Endothelial cell of umbilical vein (primary cell): ENCODE measurements around the gene ZG16B. TPM values are rescaled to one million over a fixed set of nuclear protein-coding genes. Genes with fewer than 3 reads are reported as not detected.

Experiments used
- BruUV-seq: library from RNA; stranded (reverse); fragments of 400-500 nt; replicated peaks from 2 replicates; lab custom pipeline; 2021; lab: Mats Ljungman, UMichigan
- CTCF ChIA-PET: fragments of 300-600, 350-600 bp; sonication (Branson Sonifier 250); formaldehyde crosslinking; loops from one replicate; lab custom pipeline; 2021; ENCODE audit warnings: antibody characterized with exemption, inconsistent platforms; lab: Charles Lee
- POLR2A ChIA-PET: fragments of 300-600, 350-600 bp; sonication (Branson Sonifier 250); formaldehyde crosslinking; loops from one replicate; lab custom pipeline; 2021; ENCODE audit warnings: antibody characterized with exemption, inconsistent platforms; lab: Charles Lee
- DNase-seq: peaks from one replicate; pipeline ENCODE4 v3.0.0-alpha.2; 2011; ENCODE audit warnings: low read depth, low spot score
- FAIRE-seq: peaks from 2 replicates; lab custom pipeline; 2011; peaks lifted over from hg19 to GRCh38; lab: Jason Lieb, UNC
- H2AFZ ChIP-seq: 2 replicates; pipeline ENCODE4 v1.6.0; 2012; ENCODE audit warnings: low read depth, low read length, control low read depth, inconsistent platforms
- H3K27ac ChIP-seq: 2 replicates; pipeline ENCODE4 v1.5.1; 2011; ENCODE audit warnings: low read depth, mild to moderate bottlenecking, control low read depth, low read length, moderate library complexity; ENCODE audit not compliant: insufficient read depth
- H3K27me3 ChIP-seq, 2 experiments: 2 replicates each; pipeline versions ENCODE4 v1.6.0 to v1.6.1; 2011; ENCODE audit warnings: low read length in 2 of 2, mixed read lengths in 1 of 2; ENCODE audit not compliant: control insufficient read depth in 2 of 2, insufficient read depth in 2 of 2
- H3K36me3 ChIP-seq, 2 experiments: 2 replicates in 1 of 2; 3 replicates in 1 of 2; pipeline ENCODE4 v1.5.1; 2011; ENCODE audit warnings: low read length in 2 of 2, mild to moderate bottlenecking in 1 of 2, moderate library complexity in 1 of 2; ENCODE audit not compliant: control insufficient read depth in 2 of 2, insufficient read depth in 2 of 2; ENCODE audit errors: extremely low read depth in 1 of 2
- H3K4me1 ChIP-seq: 3 replicates; pipeline ENCODE4 v1.5.1; 2011; ENCODE audit warnings: mild to moderate bottlenecking, low read length; ENCODE audit not compliant: control insufficient read depth, insufficient read depth; ENCODE audit errors: extremely low read depth
- H3K4me2 ChIP-seq: 2 replicates; pipeline ENCODE4 v1.6.1; 2011; ENCODE audit warnings: low read length, control low read depth, mixed read lengths; ENCODE audit not compliant: insufficient read depth
- H3K4me3 ChIP-seq, 3 experiments: fragments of 200-600 bp in 1 of 3; sonication (generic), shearing (Covaris generic) in 1 of 3; replicated peaks in 1 of 3; 2 replicates each; pipeline ENCODE4 v1.5.1; 2011 to 2016; ENCODE audit warnings: control low read depth in 3 of 3, low read length in 3 of 3, mild to moderate bottlenecking in 2 of 3, inconsistent platforms in 1 of 3, low read depth in 1 of 3, moderate library complexity in 1 of 3; ENCODE audit not compliant: insufficient read depth in 1 of 3
- H3K79me2 ChIP-seq: 2 replicates; pipeline ENCODE4 v1.6.0; 2012; ENCODE audit warnings: low read length, inconsistent platforms; ENCODE audit not compliant: control insufficient read depth, insufficient read depth
- H3K9ac ChIP-seq: replicated peaks from 2 replicates; pipeline ENCODE3; 2011; ENCODE audit warnings: low read length, control low read depth; ENCODE audit not compliant: insufficient read depth; ENCODE audit errors: extremely low read depth
- H3K9me1 ChIP-seq: replicated peaks from 3 replicates; pipeline ENCODE4 v1.6.0; 2011; ENCODE audit warnings: mild to moderate bottlenecking, low read length; ENCODE audit not compliant: control insufficient read depth, insufficient read depth; ENCODE audit errors: extremely low read depth
- H3K9me3 ChIP-seq: replicated peaks from 2 replicates; pipeline ENCODE4 v1.5.1; 2012; ENCODE audit warnings: low read length, inconsistent platforms; ENCODE audit not compliant: control insufficient read depth, insufficient read depth
- H4K20me1 ChIP-seq: replicated peaks from 2 replicates; pipeline ENCODE3; 2011; ENCODE audit warnings: mild to moderate bottlenecking, low read length; ENCODE audit not compliant: control insufficient read depth, insufficient read depth; ENCODE audit errors: extremely low read depth
- FOS ChIP-seq: IDR thresholded peaks from 2 replicates; pipeline ENCODE4 v1.6.1; 2011; ENCODE audit warnings: mild to moderate bottlenecking, low read length, moderate library complexity, borderline replicate concordance; ENCODE audit not compliant: insufficient read depth
- GATA2 ChIP-seq: IDR thresholded peaks from 2 replicates; pipeline ENCODE4 v1.7.0; 2011; ENCODE audit warnings: low read depth, mild to moderate bottlenecking, moderate library complexity, mixed read lengths, low read length; ENCODE audit not compliant: insufficient read length, insufficient read depth
- JUN ChIP-seq: IDR thresholded peaks from 2 replicates; pipeline ENCODE4 v1.6.1; 2011; ENCODE audit warnings: borderline replicate concordance, low read depth; ENCODE audit not compliant: insufficient read length, insufficient read depth
- MYC ChIP-seq: IDR thresholded peaks from one replicate; pipeline ENCODE4 v1.6.1; 2011; ENCODE audit warnings: mild to moderate bottlenecking, low read depth, low read length
- POLR2A ChIP-seq: IDR thresholded peaks from 2 replicates; pipeline ENCODE4 v1.6.1; 2012; ENCODE audit warnings: low read depth, mild to moderate bottlenecking, control low read depth, low read length
- POLR2AphosphoS5 ChIP-seq: IDR thresholded peaks from 2 replicates; pipeline ENCODE4 v1.6.1; 2012; ENCODE audit warnings: low read depth, mild to moderate bottlenecking, control low read depth, low read length, moderate library complexity; ENCODE audit not compliant: insufficient read depth
- dilution Hi-C: fragments of 300-500 bp; cut with MboI; formaldehyde crosslinking; loops from one replicate; pipeline ENCODE4 v1.15.0; 2019; ENCODE audit warnings: low sequenced_read_pairs; ENCODE audit not compliant: extremely low pct_ligation_motif_present
- intact Hi-C: fragments of 100-400 bp; cut with micrococcal nuclease; formaldehyde crosslinking; loops from one replicate; pipeline ENCODE4 v1.10.0; 2022
- polyA plus RNA-seq, 4 experiments: library from polyadenylated mRNA; depleted of rRNA in 3 of 4; stranded (reverse) in 3 of 4; unstranded in 1 of 4; fragments of >200 nt; gene quantifications; 2 replicates each; pipeline versions ENCODE4 v1.2.1 to v1.2.3, GENCODE V29; 2011 to 2012; ENCODE audit warnings: missing spikeins in 1 of 4
- total RNA-seq: library from RNA; stranded (reverse); gene quantifications from 2 replicates; pipeline ENCODE4 v1.2.3, GENCODE V29; 2021
- TF ChIP-seq, protein P1 (sequence below), 2 donors: IDR thresholded peaks; 1 replicate in 1 of 2; 2 replicates in 1 of 2; pipeline ENCODE4 v1.5.1; 2011; ENCODE audit warnings: low read length in 2 of 2, mild to moderate bottlenecking in 2 of 2, moderate library complexity in 2 of 2, control low read depth in 1 of 2, inconsistent platforms in 1 of 2, low read depth in 1 of 2; ENCODE audit not compliant: insufficient read depth in 1 of 2; ENCODE audit errors: extremely low read depth in 1 of 2
- TF ChIP-seq, protein P2 (sequence below): IDR thresholded peaks from 2 replicates; pipeline ENCODE4 v1.6.1; 2011; ENCODE audit not compliant: insufficient read depth, insufficient read length

The ZG16B gene
- total and polyA plus RNA-seq, 2 donors (not counting 3 experiments of a cell fraction or from before 2014, with no cell fraction given): 0.22 TPM; not detected in 1

DNA sequence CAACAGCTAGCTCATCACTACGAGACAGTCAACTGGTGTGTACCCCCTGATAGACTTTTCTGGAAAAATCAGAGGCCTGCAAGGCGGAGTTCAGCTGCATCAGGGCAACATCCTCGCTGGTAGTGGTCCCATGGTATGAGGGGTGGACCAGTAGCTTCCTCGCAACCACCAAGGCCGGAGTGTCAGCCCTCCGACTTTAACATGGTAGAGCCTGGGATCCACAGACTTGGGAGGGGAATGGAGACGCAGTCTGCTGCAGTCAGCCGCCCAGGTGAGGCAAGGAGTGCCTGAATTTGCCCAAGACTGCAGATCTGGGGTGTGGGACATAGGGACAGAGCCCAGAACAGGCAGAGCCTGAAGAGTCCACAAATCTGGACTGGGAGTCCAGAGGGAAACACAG, 13.4 kb downstream of the ZG16B start:
- H2AFZ ChIP-seq: no peak overlapping the region
- peaks cover 12% of the 10 kb centered on the region for H3K4me1 ChIP-seq
- no peak overlapping the region for H3K27ac ChIP-seq
- CTCF ChIA-PET: interaction anchor here (1.0 to 6.4 kb wide), 3 partner anchors 10 to 84 kb away, joined by 4 to 372 read pairs (median 5); no protein-coding TSS in a partner anchor
- no peaks in the 10 kb centered on the region for H3K27me3 ChIP-seq
- H3K4me2 ChIP-seq: no peak overlapping the region
- H3K9me3 ChIP-seq: no peaks in the 10 kb centered on the region
- DNase-seq (no peak), FAIRE-seq (no peak)
- H3K79me2 ChIP-seq: no peaks in the 10 kb centered on the region
- dilution Hi-C loops: no loop called here
- no peak overlapping the region for H3K4me3 ChIP-seq
- H4K20me1 ChIP-seq: no peaks in the 10 kb centered on the region
- no peak overlapping the region for H3K9ac ChIP-seq
- BruUV-seq: no TSS peak
- intact Hi-C loops: no loop called here
- H3K9me1 ChIP-seq: no peaks in the 10 kb centered on the region
- TF ChIP-seq GATA2 (no peak), FOS (no peak), MYC (no peak), POLR2A (no peak), JUN (no peak), POLR2AphosphoS5 (no peak)
- TF ChIP-seq, protein P1, sequence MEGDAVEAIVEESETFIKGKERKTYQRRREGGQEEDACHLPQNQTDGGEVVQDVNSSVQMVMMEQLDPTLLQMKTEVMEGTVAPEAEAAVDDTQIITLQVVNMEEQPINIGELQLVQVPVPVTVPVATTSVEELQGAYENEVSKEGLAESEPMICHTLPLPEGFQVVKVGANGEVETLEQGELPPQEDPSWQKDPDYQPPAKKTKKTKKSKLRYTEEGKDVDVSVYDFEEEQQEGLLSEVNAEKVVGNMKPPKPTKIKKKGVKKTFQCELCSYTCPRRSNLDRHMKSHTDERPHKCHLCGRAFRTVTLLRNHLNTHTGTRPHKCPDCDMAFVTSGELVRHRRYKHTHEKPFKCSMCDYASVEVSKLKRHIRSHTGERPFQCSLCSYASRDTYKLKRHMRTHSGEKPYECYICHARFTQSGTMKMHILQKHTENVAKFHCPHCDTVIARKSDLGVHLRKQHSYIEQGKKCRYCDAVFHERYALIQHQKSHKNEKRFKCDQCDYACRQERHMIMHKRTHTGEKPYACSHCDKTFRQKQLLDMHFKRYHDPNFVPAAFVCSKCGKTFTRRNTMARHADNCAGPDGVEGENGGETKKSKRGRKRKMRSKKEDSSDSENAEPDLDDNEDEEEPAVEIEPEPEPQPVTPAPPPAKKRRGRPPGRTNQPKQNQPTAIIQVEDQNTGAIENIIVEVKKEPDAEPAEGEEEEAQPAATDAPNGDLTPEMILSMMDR (IDR thresholded peaks at IDR 0.05; ENCODE audit: extremely low read depth in 1 of 2, insufficient read depth in 1 of 2, low read depth in 1 of 2, low read length in 2 of 2): no peak
- TF ChIP-seq, protein P2, sequence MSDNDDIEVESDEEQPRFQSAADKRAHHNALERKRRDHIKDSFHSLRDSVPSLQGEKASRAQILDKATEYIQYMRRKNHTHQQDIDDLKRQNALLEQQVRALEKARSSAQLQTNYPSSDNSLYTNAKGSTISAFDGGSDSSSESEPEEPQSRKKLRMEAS: no peak
- no peaks in the 10 kb centered on the region for H3K36me3 ChIP-seq
- POLR2A ChIA-PET: no interaction called here
